ENCODE data around the gene OR51E1. TPM values are rescaled to one million over a fixed set of nuclear protein-coding genes. Genes with fewer than 3 reads are reported as not detected.

Gene OR51E1
- total RNA-seq, 1 donor from 2014 or later: 0.14 TPM

DNA sequence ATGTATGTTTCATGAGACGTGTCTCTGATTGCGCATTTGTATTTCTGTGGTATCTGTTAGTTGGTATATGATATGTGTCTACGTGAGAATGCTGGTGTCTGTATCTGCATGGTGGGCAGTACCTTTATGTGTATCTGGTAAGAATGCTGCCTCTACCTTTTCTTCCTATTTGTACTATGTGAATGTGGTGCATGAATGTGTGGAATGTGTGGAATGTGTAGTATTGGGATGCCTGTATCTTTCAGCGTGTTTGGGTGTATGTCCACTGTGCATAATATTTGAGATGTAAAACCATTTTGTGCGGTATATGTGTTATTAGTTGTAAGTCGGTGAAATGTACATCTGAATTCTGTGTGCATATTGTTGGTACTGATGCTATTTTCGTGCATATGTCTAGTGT is 2.3 kb upstream of the OR51E1 start:
- Mint-ChIP-seq H3K36me3 (ENCODE audit: insufficient read depth) (no peaks in the 10 kb centered on the region), H3K9me3 (ENCODE audit: low read depth) (no peaks in the 10 kb centered on the region), H3K4me1 (ENCODE audit: low read depth) (peaks cover 2% of the 10 kb centered on the region), H3K27me3 (peaks cover 11% of the 10 kb centered on the region), H3K27ac (no peak overlapping the region), H3K4me3 (ENCODE audit: low read depth) (no peak overlapping the region)
- DNase-seq (ENCODE audit: low spot score, unreplicated experiment): no peak
- TF ChIP-seq, protein P1, sequence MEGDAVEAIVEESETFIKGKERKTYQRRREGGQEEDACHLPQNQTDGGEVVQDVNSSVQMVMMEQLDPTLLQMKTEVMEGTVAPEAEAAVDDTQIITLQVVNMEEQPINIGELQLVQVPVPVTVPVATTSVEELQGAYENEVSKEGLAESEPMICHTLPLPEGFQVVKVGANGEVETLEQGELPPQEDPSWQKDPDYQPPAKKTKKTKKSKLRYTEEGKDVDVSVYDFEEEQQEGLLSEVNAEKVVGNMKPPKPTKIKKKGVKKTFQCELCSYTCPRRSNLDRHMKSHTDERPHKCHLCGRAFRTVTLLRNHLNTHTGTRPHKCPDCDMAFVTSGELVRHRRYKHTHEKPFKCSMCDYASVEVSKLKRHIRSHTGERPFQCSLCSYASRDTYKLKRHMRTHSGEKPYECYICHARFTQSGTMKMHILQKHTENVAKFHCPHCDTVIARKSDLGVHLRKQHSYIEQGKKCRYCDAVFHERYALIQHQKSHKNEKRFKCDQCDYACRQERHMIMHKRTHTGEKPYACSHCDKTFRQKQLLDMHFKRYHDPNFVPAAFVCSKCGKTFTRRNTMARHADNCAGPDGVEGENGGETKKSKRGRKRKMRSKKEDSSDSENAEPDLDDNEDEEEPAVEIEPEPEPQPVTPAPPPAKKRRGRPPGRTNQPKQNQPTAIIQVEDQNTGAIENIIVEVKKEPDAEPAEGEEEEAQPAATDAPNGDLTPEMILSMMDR (IDR thresholded peaks at IDR 0.05; ENCODE audit: unreplicated experiment): no peak

DNA sequence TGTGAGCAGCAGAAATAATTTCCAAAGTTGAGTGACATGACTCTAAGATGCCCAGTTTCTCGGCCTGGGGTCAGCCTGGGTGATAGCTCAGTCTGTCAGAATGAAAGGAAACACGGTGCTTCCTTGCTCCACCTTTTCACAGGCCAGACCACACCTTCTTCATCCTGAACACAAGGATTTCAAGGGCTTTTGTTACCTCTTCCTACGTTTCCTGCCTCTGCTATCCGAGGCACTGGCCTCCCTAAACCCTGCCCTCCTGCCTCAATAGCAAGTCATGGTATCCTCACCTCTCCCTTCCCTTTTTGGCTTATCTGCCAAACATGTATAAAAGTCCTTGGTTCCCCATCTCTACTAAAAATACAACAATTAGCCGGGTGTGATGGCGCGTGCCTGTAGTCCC is 1.7 kb upstream of the OR51E1 start:
- DNase-seq (ENCODE audit: low spot score, unreplicated experiment): no peak
- Mint-ChIP-seq H3K27ac (no peak overlapping the region), H3K27me3 (peaks cover 11% of the 10 kb centered on the region), H3K4me1 (ENCODE audit: low read depth) (peaks cover 2% of the 10 kb centered on the region), H3K36me3 (ENCODE audit: insufficient read depth) (no peaks in the 10 kb centered on the region), H3K9me3 (ENCODE audit: low read depth) (no peaks in the 10 kb centered on the region), H3K4me3 (ENCODE audit: low read depth) (no peak overlapping the region)
- TF ChIP-seq, protein P1 (IDR thresholded peaks at IDR 0.05; ENCODE audit: unreplicated experiment): no peak

DNA sequence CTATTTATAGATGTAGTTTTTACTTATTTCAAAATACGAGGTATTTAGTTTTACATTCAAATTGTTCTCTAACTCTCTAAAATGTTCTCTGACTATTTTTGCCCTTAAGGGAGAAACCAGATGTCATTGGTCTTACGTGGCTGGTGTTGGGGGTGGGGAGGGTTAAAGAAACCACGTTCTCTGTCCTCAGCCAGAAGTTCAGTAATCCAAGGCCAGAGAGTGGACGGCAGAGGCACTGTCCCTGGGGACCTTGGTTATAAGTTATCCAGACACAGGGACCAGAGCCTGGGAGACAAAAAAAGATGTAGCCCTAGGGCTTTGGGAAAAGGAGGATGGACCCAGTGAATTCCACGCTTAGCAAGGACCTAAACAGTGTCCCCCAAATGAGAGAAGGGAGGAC is 706 bp upstream of the OR51E1 start:
- no peaks in the 10 kb centered on the region for H3K36me3 Mint-ChIP-seq (ENCODE audit: insufficient read depth)
- H3K27me3 Mint-ChIP-seq: peaks cover 11% of the 10 kb centered on the region
- no peak overlapping the region for H3K4me3 Mint-ChIP-seq (ENCODE audit: low read depth)
- H3K4me1 Mint-ChIP-seq (ENCODE audit: low read depth): peaks cover 2% of the 10 kb centered on the region
- TF ChIP-seq, protein P1 (IDR thresholded peaks at IDR 0.05; ENCODE audit: unreplicated experiment): no peak
- H3K27ac Mint-ChIP-seq: no peak overlapping the region
- DNase-seq (ENCODE audit: low spot score, unreplicated experiment): no peak
- H3K9me3 Mint-ChIP-seq (ENCODE audit: low read depth): no peaks in the 10 kb centered on the region

DNA sequence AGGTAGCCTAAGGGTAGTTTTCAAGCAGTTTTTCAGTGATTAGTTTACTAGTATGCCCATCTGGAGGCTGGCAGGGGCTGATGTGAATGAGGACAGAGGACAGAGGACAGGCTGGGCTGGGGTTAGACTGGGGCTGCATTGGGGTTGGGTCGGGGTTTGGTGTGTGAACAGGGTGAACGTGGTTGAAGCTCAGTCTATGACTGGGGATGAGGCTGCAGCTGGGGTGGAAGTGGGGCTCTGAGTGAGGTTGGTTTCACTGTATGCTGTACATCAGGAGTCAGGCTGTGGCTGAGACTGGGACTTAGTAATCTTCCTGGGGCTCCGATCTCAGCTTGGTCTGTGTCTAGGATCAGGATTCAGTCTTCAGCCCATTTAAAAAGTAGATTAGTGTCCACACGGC is 451 bp downstream of the OR51E1 start:
- H3K27ac Mint-ChIP-seq: no peak overlapping the region
- no peak for DNase-seq (ENCODE audit: low spot score, unreplicated experiment)

DNA sequence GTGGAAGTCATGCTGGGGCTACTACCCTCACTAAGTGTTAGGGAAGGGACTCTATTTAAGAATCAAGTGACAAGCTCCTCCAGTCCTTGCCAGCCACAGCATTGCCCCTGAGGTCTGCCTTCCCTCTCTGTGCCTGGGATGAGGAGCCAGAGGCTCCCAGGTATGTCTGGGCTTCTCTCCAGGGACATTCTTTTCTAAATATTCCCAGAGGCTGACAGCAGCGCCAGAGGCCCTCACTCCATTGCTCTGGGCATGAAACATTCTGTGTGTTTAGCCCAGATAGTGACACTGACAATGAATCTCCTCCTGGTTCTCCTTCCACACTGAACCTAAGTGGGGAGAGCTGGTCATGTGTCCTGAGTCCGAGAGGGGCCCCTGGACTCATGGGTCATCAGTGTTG is 2.2 kb downstream of the OR51E1 start:
- Mint-ChIP-seq H3K9me3 (ENCODE audit: low read depth) (no peaks in the 10 kb centered on the region), H3K36me3 (ENCODE audit: insufficient read depth) (no peaks in the 10 kb centered on the region), H3K4me3 (ENCODE audit: low read depth) (no peak overlapping the region), H3K4me1 (ENCODE audit: low read depth) (peaks cover 2% of the 10 kb centered on the region), H3K27ac (no peak overlapping the region), H3K27me3 (peaks cover 13% of the 10 kb centered on the region)
- TF ChIP-seq, protein P1 (IDR thresholded peaks at IDR 0.05; ENCODE audit: unreplicated experiment): no peak
- DNase-seq (ENCODE audit: low spot score, unreplicated experiment): no peak

More for the DNA sequence above, 451 bp downstream of the OR51E1 start:
- Mint-ChIP-seq H3K4me3 (ENCODE audit: low read depth) (no peak overlapping the region), H3K9me3 (ENCODE audit: low read depth) (no peaks in the 10 kb centered on the region), H3K36me3 (ENCODE audit: insufficient read depth) (no peaks in the 10 kb centered on the region), H3K27me3 (peaks cover 12% of the 10 kb centered on the region), H3K4me1 (ENCODE audit: low read depth) (peaks cover 2% of the 10 kb centered on the region)
- TF ChIP-seq, protein P1 (IDR thresholded peaks at IDR 0.05; ENCODE audit: unreplicated experiment): no peak

All from progenitor cell of endocrine pancreas (in vitro differentiated cells).